ENCODE data around the gene ABCC2.

The ABCC2 gene

GRCh38 chr10:99791831-99792230 is 9.4 kb downstream of the ABCC2 start:
- no peak overlapping the region for H2AK5ac ChIP-seq (ENCODE audit: low read length)
- no peak overlapping the region for H2AFZ ChIP-seq (ENCODE audit: insufficient read depth, low read length, poor library complexity)
- no peak overlapping the region for H3K18ac ChIP-seq (ENCODE audit: low read length)
- H3K27me3 ChIP-seq (ENCODE audit: insufficient read depth, low read length) = no peaks in the 10 kb centered on the region
- H3K4me2 ChIP-seq (ENCODE audit: low read length) = no peak overlapping the region
- H3K9ac ChIP-seq (ENCODE audit: low read length) = no peak overlapping the region
- no peak overlapping the region for H3K27ac ChIP-seq (ENCODE audit: low read depth, low read length)
- no CpG with 5 or more reads among the region's 3 CpGs for WGBS (ENCODE audit: extremely low coverage, insufficient coverage, insufficient read length)
- H4K91ac ChIP-seq (ENCODE audit: low read depth, low read length) = no peak overlapping the region
- H3K14ac ChIP-seq (ENCODE audit: low read length) = no peak overlapping the region
- no peaks in the 10 kb centered on the region for H3K79me2 ChIP-seq (ENCODE audit: control insufficient read depth, insufficient read depth, low read length, poor library complexity)
- H2BK12ac ChIP-seq (ENCODE audit: low read length) = no peak overlapping the region
- H4K12ac ChIP-seq (ENCODE audit: low read depth, low read length) = no peak overlapping the region
- H3K4me3 ChIP-seq (ENCODE audit: low read depth, low read length) = no peak overlapping the region
- H2BK120ac ChIP-seq (ENCODE audit: insufficient read depth, low read length, poor library complexity) = no peak overlapping the region
- H3K79me1 ChIP-seq (ENCODE audit: low read length) = no peaks in the 10 kb centered on the region
- H3K23ac ChIP-seq (ENCODE audit: low read length) = no peak overlapping the region
- no peaks in the 10 kb centered on the region for H3K9me3 ChIP-seq (ENCODE audit: insufficient read depth, low read depth, low read length)
- no peaks in the 10 kb centered on the region for H3K4me1 ChIP-seq (ENCODE audit: control insufficient read depth in 1 of 2, insufficient read depth in 2 of 2, low read length in 2 of 2)
- no peaks in the 10 kb centered on the region for H3K36me3 ChIP-seq (ENCODE audit: control insufficient read depth in 1 of 2, insufficient read depth in 2 of 2, low read length in 2 of 2)
- peak in 1 of 2 donors; percentile 13 for DNase-seq
- H2BK5ac ChIP-seq (ENCODE audit: low read depth, low read length, poor library complexity) = no peak overlapping the region
- H4K8ac ChIP-seq (ENCODE audit: low read depth, low read length) = no peak overlapping the region
- H3K4ac ChIP-seq (ENCODE audit: low read depth, low read length) = no peak overlapping the region

GRCh38 chr10:99793819-99794218 is 11.4 kb downstream of the ABCC2 start:
- Histone ChIP-seq H3K4me2 (ENCODE audit: low read length) (no peak overlapping the region), H2BK5ac (ENCODE audit: low read depth, low read length, poor library complexity) (no peak overlapping the region), H4K12ac (ENCODE audit: low read depth, low read length) (no peak overlapping the region), H2AK5ac (ENCODE audit: low read length) (no peak overlapping the region), H3K27ac (ENCODE audit: low read depth, low read length) (no peak overlapping the region), H4K91ac (ENCODE audit: low read depth, low read length) (no peak overlapping the region), H3K9me3 (ENCODE audit: insufficient read depth, low read depth, low read length) (no peaks in the 10 kb centered on the region), H3K79me2 (ENCODE audit: control insufficient read depth, insufficient read depth, low read length, poor library complexity) (no peaks in the 10 kb centered on the region), H2BK12ac (ENCODE audit: low read length) (no peak overlapping the region), H3K4me1 (ENCODE audit: control insufficient read depth in 1 of 2, insufficient read depth in 2 of 2, low read length in 2 of 2) (no peaks in the 10 kb centered on the region), H3K14ac (ENCODE audit: low read length) (no peak overlapping the region), H3K27me3 (ENCODE audit: insufficient read depth, low read length) (no peaks in the 10 kb centered on the region), H3K9ac (ENCODE audit: low read length) (no peak overlapping the region), H2AFZ (ENCODE audit: insufficient read depth, low read length, poor library complexity) (no peak overlapping the region), H3K36me3 (ENCODE audit: control insufficient read depth in 1 of 2, insufficient read depth in 2 of 2, low read length in 2 of 2) (no peaks in the 10 kb centered on the region), H3K18ac (ENCODE audit: low read length) (no peak overlapping the region), H3K23ac (ENCODE audit: low read length) (no peak overlapping the region), H4K8ac (ENCODE audit: low read depth, low read length) (no peak overlapping the region), H2BK120ac (ENCODE audit: insufficient read depth, low read length, poor library complexity) (no peak overlapping the region), H3K4ac (ENCODE audit: low read depth, low read length) (no peak overlapping the region), H3K79me1 (ENCODE audit: low read length) (no peaks in the 10 kb centered on the region), H3K4me3 (ENCODE audit: low read depth, low read length) (no peak overlapping the region)
- WGBS (ENCODE audit: extremely low coverage, insufficient coverage, insufficient read length) = no CpG with 5 or more reads among the region's 4 CpGs
- no peak for DNase-seq

DNA sequence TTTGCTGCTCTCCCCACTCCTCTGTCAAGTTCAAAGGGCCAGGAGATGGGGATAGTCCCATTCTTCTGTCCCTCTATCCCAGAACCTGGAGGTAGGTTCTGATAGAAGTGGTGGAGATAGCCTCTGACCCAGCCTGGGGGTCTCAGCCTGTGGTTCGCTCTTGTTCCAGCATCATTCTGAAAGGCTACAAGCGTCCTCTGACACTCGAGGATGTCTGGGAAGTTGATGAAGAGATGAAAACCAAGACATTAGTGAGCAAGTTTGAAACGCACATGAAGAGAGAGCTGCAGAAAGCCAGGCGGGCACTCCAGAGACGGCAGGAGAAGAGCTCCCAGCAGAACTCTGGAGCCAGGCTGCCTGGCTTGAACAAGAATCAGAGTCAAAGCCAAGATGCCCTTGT is 14.5 kb downstream of the ABCC2 start:
- no peak overlapping the region for H2BK120ac ChIP-seq (ENCODE audit: insufficient read depth, low read length, poor library complexity)
- H3K79me1 ChIP-seq (ENCODE audit: low read length) = no peaks in the 10 kb centered on the region

DNA sequence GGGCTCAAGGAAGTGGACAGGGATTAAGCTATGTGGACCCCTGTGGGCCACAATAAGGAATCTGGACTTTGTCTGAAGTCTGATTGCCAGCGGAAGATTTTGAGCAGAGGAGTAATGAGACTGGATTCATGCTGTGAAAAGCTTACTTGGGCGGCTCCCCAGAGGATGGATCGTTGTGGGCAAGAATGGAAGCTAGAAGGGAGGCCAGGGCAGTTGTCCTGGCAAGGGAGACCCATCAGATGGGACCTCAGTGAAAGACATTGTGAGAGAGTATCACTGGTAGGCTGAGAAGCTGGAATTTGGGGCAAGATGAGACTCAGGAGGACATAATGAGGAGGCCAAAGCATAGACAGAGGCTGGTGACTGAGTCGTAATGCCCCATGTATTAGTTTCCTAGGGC is 15.6 kb downstream of the ABCC2 start:
- no CpG with 5 or more reads among the region's 4 CpGs for WGBS (ENCODE audit: extremely low coverage, insufficient coverage, insufficient read length)
- H2AK5ac ChIP-seq (ENCODE audit: low read length) = no peak overlapping the region
- DNase-seq = no peak

More for the DNA sequence above, 14.5 kb downstream of the ABCC2 start:
- no peaks in the 10 kb centered on the region for H3K4me1 ChIP-seq (ENCODE audit: control insufficient read depth in 1 of 2, insufficient read depth in 2 of 2, low read length in 2 of 2)
- H3K23ac ChIP-seq (ENCODE audit: low read length) = no peak overlapping the region
- no peak overlapping the region for H2BK5ac ChIP-seq (ENCODE audit: low read depth, low read length, poor library complexity)
- H3K4me3 ChIP-seq (ENCODE audit: low read depth, low read length) = no peak overlapping the region
- no peak overlapping the region for H3K18ac ChIP-seq (ENCODE audit: low read length)
- H3K9me3 ChIP-seq (ENCODE audit: insufficient read depth, low read depth, low read length) = no peaks in the 10 kb centered on the region
- H3K79me2 ChIP-seq (ENCODE audit: control insufficient read depth, insufficient read depth, low read length, poor library complexity) = no peaks in the 10 kb centered on the region
- H4K12ac ChIP-seq (ENCODE audit: low read depth, low read length) = no peak overlapping the region
- no peak overlapping the region for H3K14ac ChIP-seq (ENCODE audit: low read length)
- DNase-seq = no peak
- no peak overlapping the region for H3K4ac ChIP-seq (ENCODE audit: low read depth, low read length)
- no peak overlapping the region for H4K91ac ChIP-seq (ENCODE audit: low read depth, low read length)
- no peaks in the 10 kb centered on the region for H3K27me3 ChIP-seq (ENCODE audit: insufficient read depth, low read length)
- no peak overlapping the region for H3K27ac ChIP-seq (ENCODE audit: low read depth, low read length)
- no peak overlapping the region for H2AFZ ChIP-seq (ENCODE audit: insufficient read depth, low read length, poor library complexity)
- no peak overlapping the region for H2AK5ac ChIP-seq (ENCODE audit: low read length)
- H3K9ac ChIP-seq (ENCODE audit: low read length) = no peak overlapping the region
- no peak overlapping the region for H2BK12ac ChIP-seq (ENCODE audit: low read length)
- H4K8ac ChIP-seq (ENCODE audit: low read depth, low read length) = no peak overlapping the region
- H3K4me2 ChIP-seq (ENCODE audit: low read length) = no peak overlapping the region
- no CpG with 5 or more reads among the region's 6 CpGs for WGBS (ENCODE audit: extremely low coverage, insufficient coverage, insufficient read length)
- no peaks in the 10 kb centered on the region for H3K36me3 ChIP-seq (ENCODE audit: control insufficient read depth in 1 of 2, insufficient read depth in 2 of 2, low read length in 2 of 2)

More for the DNA sequence above, 15.6 kb downstream of the ABCC2 start:
- Histone ChIP-seq H2BK120ac (ENCODE audit: insufficient read depth, low read length, poor library complexity) (no peak overlapping the region), H4K91ac (ENCODE audit: low read depth, low read length) (no peak overlapping the region), H3K27ac (ENCODE audit: low read depth, low read length) (no peak overlapping the region), H3K4ac (ENCODE audit: low read depth, low read length) (no peak overlapping the region), H3K79me2 (ENCODE audit: control insufficient read depth, insufficient read depth, low read length, poor library complexity) (no peaks in the 10 kb centered on the region), H3K4me2 (ENCODE audit: low read length) (no peak overlapping the region), H3K23ac (ENCODE audit: low read length) (no peak overlapping the region), H2BK12ac (ENCODE audit: low read length) (no peak overlapping the region), H3K18ac (ENCODE audit: low read length) (no peak overlapping the region), H2BK5ac (ENCODE audit: low read depth, low read length, poor library complexity) (no peak overlapping the region), H3K9ac (ENCODE audit: low read length) (no peak overlapping the region), H4K8ac (ENCODE audit: low read depth, low read length) (no peak overlapping the region), H4K12ac (ENCODE audit: low read depth, low read length) (no peak overlapping the region), H3K36me3 (ENCODE audit: control insufficient read depth in 1 of 2, insufficient read depth in 2 of 2, low read length in 2 of 2) (no peaks in the 10 kb centered on the region), H3K9me3 (ENCODE audit: insufficient read depth, low read depth, low read length) (no peaks in the 10 kb centered on the region), H2AFZ (ENCODE audit: insufficient read depth, low read length, poor library complexity) (no peak overlapping the region), H3K4me1 (ENCODE audit: control insufficient read depth in 1 of 2, insufficient read depth in 2 of 2, low read length in 2 of 2) (no peaks in the 10 kb centered on the region), H3K79me1 (ENCODE audit: low read length) (no peaks in the 10 kb centered on the region), H3K4me3 (ENCODE audit: low read depth, low read length) (no peak overlapping the region), H3K27me3 (ENCODE audit: insufficient read depth, low read length) (no peaks in the 10 kb centered on the region), H3K14ac (ENCODE audit: low read length) (no peak overlapping the region)
